ENCODE measurements around the gene TMEM106A.

DNA sequence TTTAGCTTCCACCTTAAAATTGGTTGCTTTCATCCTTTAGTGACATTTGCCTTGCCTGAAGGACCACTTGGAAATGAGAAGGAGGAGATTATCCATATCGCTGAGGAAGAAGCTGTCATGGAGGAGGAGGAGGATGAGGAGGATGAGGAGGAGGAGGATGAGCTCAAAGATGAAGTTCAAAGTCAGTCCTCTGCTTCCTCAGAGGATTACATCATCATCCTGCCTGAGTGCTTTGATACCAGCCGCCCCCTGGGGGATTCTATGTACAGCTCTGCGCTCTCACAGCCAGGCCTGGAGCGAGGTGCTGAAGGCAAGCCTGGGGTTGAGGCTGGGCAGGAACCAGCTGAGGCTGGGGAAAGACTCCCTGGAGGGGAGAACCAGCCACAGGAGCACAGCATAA lies 11.5 kb upstream of the TMEM106A start:
- TF ChIP-seq, protein P1, sequence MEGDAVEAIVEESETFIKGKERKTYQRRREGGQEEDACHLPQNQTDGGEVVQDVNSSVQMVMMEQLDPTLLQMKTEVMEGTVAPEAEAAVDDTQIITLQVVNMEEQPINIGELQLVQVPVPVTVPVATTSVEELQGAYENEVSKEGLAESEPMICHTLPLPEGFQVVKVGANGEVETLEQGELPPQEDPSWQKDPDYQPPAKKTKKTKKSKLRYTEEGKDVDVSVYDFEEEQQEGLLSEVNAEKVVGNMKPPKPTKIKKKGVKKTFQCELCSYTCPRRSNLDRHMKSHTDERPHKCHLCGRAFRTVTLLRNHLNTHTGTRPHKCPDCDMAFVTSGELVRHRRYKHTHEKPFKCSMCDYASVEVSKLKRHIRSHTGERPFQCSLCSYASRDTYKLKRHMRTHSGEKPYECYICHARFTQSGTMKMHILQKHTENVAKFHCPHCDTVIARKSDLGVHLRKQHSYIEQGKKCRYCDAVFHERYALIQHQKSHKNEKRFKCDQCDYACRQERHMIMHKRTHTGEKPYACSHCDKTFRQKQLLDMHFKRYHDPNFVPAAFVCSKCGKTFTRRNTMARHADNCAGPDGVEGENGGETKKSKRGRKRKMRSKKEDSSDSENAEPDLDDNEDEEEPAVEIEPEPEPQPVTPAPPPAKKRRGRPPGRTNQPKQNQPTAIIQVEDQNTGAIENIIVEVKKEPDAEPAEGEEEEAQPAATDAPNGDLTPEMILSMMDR (IDR thresholded peaks at IDR 0.05): no peak
- no peak for TF ChIP-seq ZFX (IDR thresholded peaks at IDR 0.05; ENCODE audit: borderline replicate concordance)
